Ureter (tissue), 1 donor: Measurements from ENCODE around the gene SSH3. TPM values are rescaled to one million over a fixed set of nuclear protein-coding genes. Genes with fewer than 3 reads are reported as not detected.

ENCODE experiments used
- DNase-seq: peaks from one replicate; pipeline ENCODE4 v3.0.0-alpha.2; 2020; ENCODE audit warnings: low spot score
- total RNA-seq: library from RNA; stranded (reverse); gene quantifications from one replicate; pipeline ENCODE4 v1.2.4, GENCODE V29; 2023
- donor health status: DM: yes; HTN: yes; CAD: no.

SSH3 gene
- total RNA-seq, 1 donor from 2014 or later: 258 TPM

DNA sequence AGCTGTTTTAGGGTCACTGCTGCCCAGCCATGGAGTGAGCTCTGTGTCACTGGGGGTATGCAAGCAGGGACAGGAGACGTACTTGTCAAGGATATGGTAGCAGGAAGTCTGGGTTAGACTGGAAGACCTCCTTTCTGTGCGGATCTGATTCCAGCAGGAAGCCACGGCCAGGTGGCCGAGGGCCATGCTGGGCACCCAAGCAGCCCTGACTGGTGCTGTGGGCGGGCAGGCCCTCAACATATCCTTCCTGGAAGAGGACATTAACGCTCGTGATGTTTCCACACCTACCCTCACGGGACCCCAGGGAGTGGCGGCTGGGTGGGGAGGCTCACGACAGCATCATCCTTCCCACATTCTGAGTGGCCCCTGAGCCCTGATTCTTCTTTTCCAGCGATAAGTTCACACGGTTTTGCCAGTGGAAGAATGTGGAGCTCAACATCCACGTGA lies 23.0 kb upstream of the SSH3 start:
- DNase-seq: no peak

DNA sequence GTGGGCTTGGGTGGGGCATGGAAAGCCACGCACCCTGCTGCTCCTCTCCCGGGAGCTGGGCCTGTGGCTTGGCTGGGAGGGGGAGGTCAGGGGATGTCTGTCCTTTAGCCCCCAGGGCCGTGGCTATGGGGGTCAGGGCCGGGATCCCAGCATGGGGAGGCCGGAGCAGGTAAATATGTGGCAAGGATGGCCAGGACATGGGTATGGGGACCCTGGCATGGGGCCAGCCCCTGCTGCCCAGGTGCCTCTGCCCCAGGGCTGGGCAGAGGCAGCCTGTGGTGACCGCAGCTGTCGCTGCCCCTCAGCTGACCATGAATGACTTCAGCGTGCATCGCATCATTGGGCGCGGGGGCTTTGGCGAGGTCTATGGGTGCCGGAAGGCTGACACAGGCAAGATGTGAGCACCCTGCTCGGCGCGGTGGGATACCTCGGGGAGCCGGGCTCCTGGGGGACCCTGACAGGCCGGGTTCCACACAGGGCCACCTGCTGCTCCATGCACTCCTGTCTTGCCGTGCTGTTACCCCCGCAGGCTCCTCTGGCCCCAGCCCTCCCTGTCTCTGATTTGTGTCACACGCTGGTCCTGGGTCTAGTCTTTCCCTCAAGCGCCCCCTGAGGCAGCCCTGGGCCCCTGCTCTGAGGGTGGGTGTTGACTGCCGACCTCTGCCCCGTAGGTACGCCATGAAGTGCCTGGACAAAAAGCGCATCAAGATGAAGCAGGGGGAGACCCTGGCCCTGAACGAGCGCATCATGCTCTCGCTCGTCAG lies 22.4 kb upstream of the SSH3 start:
- DNase-seq: no peak

- no peak for DNase-seq
Measured at GRCh38 chr11:67281552-67282150, 21.7 kb upstream of the SSH3 start.

DNA sequence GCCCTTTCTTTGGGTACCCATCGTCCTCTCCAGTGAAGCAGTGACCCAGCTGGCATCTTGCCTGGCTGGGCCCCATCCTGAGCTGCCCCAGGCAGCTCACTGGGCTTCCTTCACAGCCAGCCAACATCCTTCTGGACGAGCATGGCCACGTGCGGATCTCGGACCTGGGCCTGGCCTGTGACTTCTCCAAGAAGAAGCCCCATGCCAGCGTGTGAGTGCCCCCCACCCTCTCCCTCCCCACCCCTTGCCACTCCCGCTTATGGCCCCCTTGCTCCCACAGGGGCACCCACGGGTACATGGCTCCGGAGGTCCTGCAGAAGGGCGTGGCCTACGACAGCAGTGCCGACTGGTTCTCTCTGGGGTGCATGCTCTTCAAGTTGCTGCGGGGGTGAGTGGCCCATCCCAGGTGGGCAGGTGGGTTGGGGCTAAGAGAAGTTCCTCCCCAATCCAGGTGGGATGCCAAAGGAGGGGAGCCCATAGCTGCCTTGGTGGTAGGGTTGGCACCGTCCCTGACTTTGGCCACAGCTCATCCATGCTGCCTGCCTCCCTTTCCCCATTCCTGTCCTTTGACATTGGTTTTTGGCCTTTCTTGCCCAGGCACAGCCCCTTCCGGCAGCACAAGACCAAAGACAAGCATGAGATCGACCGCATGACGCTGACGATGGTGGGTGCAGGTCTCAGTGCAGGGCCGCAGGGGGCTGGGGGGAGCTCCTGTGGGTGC lies 21.0 kb upstream of the SSH3 start:
- no peak for DNase-seq

DNA sequence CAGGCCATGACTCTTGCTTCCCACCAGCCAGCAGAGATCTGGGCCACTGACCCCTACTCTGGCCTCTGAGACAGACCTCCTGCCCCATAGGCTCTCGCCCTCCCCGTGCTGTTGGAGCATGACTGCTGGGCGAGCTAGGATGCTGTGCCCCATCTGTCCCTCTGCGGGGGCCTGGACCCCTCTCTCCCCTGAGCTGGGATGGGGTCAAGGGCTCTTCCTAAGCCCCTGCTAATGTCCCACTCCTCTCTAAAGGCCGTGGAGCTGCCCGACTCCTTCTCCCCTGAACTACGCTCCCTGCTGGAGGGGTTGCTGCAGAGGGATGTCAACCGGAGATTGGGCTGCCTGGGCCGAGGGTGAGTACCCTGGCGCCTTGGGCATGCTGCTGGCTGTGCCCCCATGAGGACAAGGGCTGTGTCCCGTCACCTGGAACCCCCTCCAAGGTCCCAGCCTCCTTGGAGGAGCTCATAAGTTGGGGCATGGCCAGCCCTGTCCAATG lies 20.4 kb upstream of the SSH3 start:
- no peak for DNase-seq

GRCh38 chr11:67283481-67283963 lies 19.8 kb upstream of the SSH3 start:
- no peak for DNase-seq

- no peak for DNase-seq
Measured at GRCh38 chr11:67284811-67285540, 18.4 kb upstream of the SSH3 start.

GRCh38 chr11:67285541-67286498 lies 17.5 kb upstream of the SSH3 start:
- DNase-seq: no peak

GRCh38 chr11:67286621-67287333 lies 16.6 kb upstream of the SSH3 start:
- no peak for DNase-seq

DNA sequence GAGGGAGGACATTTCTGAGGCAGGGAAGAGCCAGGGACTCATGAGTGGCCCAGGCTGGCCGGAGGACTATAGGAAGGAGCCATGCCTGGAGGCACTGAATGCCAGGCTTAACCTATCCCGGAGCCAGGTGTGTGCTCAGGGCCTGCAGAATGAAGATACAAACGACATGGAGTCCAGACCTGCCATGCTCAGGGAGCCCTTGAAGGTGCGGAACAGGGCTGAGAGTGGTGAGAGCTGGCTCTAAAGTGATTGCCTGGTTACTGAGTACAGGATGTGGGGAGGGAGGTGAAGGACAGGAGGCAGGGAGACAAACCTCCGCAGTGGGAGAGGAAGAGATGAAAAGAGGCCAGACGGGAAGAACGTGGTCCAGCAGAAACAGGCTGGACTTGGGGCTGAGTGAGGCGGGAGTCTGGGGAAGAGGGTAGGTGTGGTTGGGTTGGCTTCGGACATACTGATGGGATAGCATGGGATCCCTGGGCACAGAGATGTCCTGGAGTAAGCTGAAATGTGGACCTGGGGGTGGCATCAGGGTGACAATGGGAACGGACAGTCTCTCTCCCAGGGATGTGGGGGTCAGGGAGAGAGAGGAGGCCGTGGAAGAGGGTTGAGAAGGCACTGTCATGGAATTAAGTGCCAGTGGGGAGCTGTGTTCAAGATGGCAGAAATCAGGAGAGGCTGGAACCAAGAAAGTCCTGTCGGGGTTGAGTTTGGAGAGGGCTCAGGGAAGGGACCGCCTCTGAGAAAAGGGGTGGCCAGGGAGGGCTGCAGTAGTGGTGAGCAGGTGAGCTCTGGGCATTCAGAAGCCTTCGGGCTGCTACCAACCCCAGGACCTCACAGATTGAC lies 15.8 kb upstream of the SSH3 start:
- no peak for DNase-seq

DNA sequence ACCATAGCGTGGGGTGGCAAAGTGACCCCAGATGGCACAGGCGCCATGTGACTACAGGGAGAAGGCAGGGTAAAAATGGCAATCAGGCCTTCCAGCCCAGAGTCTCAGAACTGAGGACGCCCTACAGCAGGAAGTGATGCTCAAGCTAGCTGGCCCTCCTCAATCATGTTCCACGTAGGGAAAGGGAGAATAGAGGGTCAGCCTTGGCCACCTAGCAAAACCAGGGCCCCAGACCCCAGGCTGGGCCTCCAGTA lies 15.2 kb upstream of the SSH3 start:
- no peak for DNase-seq

DNA sequence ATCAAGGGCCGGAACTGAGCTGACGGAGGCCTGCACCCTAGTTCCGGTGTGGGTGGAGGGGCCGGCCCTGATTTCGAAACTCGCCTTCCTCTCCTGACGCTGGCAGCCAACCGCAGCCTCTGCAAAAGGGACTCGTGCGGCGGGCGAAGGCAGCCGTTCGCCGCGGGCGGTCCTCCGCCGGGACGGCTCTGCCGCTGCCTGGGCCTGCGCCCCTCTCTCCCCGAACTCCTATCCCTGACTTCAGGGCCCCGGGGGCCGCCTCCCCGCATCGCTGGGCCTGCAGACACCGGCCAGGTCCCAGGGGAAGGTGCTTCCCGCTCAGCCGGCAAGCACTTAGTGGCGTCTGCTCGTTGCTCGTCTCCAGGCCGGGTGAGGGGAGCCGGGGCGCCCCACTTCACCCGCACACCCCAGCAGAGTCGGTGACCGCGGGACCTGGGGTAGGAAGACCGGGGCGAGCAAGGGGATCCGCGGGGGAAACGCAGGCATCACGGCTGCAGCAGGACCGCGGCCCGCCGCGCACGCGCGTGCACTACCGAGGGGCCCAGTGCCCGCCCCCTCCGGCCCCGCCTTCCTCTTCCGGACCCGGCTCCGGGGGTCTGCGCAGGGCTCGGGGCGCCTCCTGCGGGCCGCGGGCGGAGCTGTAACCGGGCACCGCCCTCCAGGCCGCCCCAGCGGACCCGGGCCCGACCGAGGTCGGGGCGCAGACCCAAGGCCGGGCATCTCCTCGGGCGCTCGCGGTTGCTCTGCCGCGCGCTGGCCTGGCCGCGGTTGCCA lies 14.7 kb upstream of the SSH3 start:
- peak; percentile 92 for DNase-seq

- no peak for DNase-seq
Measured at GRCh38 chr11:67289226-67289650, 14.1 kb upstream of the SSH3 start, which contains the start of gene ANKRD13D. Gene ANKRD13D (plus strand): TSS chr11:67289303. CDS start chr11:67289461, 158 bp downstream.

DNA sequence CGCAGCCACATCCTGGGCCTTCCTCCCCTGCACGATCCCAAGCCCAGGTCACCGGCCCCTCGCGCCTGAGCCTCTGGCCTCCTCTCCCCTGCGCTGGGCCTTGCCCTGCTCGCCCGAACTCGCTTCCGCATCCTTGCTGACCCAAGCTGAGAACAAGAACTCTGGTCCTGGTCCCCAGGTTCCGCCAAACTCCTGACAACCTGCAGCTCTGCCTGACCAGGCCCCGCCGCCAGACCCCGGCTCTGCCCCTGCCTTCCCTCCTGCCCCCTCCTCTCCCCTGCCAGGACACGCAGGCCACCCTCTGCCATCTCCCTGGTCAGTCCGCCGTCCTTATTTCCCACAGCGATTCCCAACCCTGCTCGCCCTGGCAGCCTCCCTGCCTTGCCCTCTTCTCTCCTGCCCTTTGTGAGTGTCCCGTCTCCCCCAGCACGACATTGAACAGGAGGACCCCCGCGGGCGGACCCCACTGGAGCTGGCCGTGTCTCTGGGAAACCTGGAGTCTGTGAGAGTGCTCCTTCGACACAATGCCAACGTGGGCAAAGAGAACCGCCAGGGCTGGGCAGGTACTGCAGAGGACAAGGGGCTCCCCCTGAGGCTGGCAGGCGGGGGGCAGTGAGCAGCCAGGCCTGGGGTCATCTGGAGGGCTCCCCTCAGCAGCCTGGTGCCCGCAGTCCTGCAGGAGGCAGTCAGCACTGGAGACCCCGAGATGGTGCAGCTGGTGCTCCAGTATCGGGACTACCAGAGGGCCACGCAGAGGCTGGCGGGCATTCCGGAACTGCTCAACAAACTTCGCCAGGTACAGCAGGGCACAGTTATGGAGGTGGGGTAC lies 13.5 kb upstream of the SSH3 start:
- no peak for DNase-seq

GRCh38 chr11:67290801-67291200 lies 12.5 kb upstream of the SSH3 start:
- DNase-seq: no peak

- DNase-seq: no peak
Measured at GRCh38 chr11:67291481-67292381, 11.6 kb upstream of the SSH3 start.
